ENCODE results near the gene CLDN7. TPM values are rescaled to one million over a fixed set of nuclear protein-coding genes. Genes with fewer than 3 reads are reported as not detected.

The CLDN7 gene
- total RNA-seq, 1 experiment from 2014 or later = 286 TPM

DNA sequence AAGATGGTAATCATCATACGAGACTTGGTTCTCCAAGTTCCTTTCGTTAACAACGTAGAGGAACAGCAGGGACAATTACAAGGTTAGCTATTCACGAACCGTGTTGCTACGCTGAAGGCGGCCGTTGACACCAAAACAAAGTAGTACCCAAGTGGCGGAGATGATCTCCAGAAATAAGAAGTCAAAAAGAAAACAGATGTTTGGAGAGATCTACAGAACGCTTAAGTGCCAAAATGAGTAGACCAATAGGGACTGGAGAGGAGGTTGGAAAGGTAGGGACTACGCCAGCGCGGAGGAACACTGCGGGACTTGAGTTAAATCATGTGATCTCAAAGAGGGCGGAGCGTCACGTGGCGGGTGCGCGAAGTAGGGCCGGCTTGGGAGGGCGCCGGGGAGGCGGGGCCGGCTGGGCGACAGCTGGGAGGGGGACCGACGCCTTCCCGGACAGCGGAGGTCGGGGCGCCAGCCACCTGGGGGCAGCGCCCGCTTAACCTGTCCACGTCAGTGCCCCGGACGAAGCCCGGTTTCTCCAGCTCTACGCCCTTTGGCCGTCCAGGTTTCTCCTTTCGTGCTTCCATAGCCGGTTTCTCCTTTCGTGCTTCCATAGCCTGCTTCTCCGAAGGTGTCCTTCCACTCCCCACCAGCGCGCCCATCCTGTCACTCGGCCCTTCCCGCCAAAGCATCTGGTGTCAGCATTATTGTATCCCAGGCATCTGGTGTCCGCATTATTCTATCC, 19.4 kb downstream of the CLDN7 start:
- ChIA-PET CTCF (interaction anchor here (0.7 to 1.6 kb wide), 2 partner anchors 9 to 22 kb away, joined by 4 to 5 read pairs; partner anchors contain the start of gene CTDNEP1), RAD21 (ENCODE audit: low non-redundant PET in 1 of 2, low total read pairs in 2 of 2, uncharacterized antibody in 2 of 2, unreplicated experiment in 2 of 2) (no interaction called here), POLR2A (interaction anchor here (1.0 to 2.9 kb wide), 9 partner anchors 8 to 71 kb away, joined by 3 to 13 read pairs (median 4); partner anchors contain the start of genes ACADVL, CTDNEP1, DLG4 and DVL2)
- Histone ChIP-seq H4K20me1 (ENCODE audit: insufficient read depth) (no peaks in the 10 kb centered on the region), H3K79me2 (ENCODE audit: insufficient read depth, low read length) (peaks cover 49% of the 10 kb centered on the region), H3K9me3 (ENCODE audit: control insufficient read depth in 1 of 2, insufficient read depth in 1 of 2, low read depth in 1 of 2, low read length in 2 of 2) (no peaks in the 10 kb centered on the region), H3K27me3 (ENCODE audit: insufficient read depth, low read length) (no peaks in the 10 kb centered on the region), H3K27ac (ENCODE audit: low read depth, low read length) (peak overlapping the region; percentile 92), H3K4me1 (ENCODE audit: control insufficient read depth in 1 of 2, insufficient read depth in 2 of 2, low read length in 2 of 2) (peaks cover 17 to 34% of the 10 kb centered on the region in 2 experiments), H3K4me2 (ENCODE audit: low read length) (peak overlapping the region; percentile 79), H3K9me2 (ENCODE audit: insufficient read depth) (no peaks in the 10 kb centered on the region), H2AFZ (ENCODE audit: low read depth, low read length, poor library complexity, severe bottlenecking) (no peak overlapping the region), H3K9ac (ENCODE audit: low read length) (peak overlapping the region; percentile 85), H3K4me3 (replicated peaks in 1 of 2; ENCODE audit: low read depth in 1 of 2, low read length in 2 of 2) (peak overlapping the region; percentile 93 to 97), H3K36me3 (ENCODE audit: control insufficient read depth in 1 of 2, insufficient read depth in 2 of 2, low read length in 2 of 2) (peaks cover 19 to 36% of the 10 kb centered on the region in 2 experiments; a peak in 3 of 4 replicates)
- intact Hi-C loops (cut with micrococcal nuclease) = no loop called here
- peak; percentile 37 for ATAC-seq
- DNase-seq (ENCODE audit: low read depth, low spot score) = peak; percentile 95
- no TSS peak for BruUV-seq (replicated peaks)
- TF ChIP-seq, protein P1, sequence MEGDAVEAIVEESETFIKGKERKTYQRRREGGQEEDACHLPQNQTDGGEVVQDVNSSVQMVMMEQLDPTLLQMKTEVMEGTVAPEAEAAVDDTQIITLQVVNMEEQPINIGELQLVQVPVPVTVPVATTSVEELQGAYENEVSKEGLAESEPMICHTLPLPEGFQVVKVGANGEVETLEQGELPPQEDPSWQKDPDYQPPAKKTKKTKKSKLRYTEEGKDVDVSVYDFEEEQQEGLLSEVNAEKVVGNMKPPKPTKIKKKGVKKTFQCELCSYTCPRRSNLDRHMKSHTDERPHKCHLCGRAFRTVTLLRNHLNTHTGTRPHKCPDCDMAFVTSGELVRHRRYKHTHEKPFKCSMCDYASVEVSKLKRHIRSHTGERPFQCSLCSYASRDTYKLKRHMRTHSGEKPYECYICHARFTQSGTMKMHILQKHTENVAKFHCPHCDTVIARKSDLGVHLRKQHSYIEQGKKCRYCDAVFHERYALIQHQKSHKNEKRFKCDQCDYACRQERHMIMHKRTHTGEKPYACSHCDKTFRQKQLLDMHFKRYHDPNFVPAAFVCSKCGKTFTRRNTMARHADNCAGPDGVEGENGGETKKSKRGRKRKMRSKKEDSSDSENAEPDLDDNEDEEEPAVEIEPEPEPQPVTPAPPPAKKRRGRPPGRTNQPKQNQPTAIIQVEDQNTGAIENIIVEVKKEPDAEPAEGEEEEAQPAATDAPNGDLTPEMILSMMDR (IDR thresholded peaks at IDR 0.05 in 2 of 3, conservative IDR thresholded peaks at IDR 0.05 in 1 of 3; ENCODE audit: borderline replicate concordance in 1 of 3, insufficient read depth in 1 of 3, low read depth in 2 of 3, low read length in 2 of 3) = no peak
- TF ChIP-seq CEBPB (IDR thresholded peaks at IDR 0.05; ENCODE audit: low read depth) (no peak), YY1 (IDR thresholded peaks at IDR 0.05; ENCODE audit: extremely low read depth, insufficient replicate concordance, low read depth, low read length) (no peak), TCF7L2 (IDR thresholded peaks at IDR 0.05; ENCODE audit: borderline replicate concordance, extremely low read depth, insufficient read depth, insufficient read length) (peak; percentile 76), RAD21 (IDR thresholded peaks at IDR 0.05; ENCODE audit: low read depth) (no peak; the same call in 1 of the 2 replicates), POLR2A (IDR thresholded peaks at IDR 0.05; ENCODE audit: borderline replicate concordance, extremely low read depth, insufficient read depth, insufficient read length) (no peak), FOSL1 (IDR thresholded peaks at IDR 0.05; ENCODE audit: low read depth) (peak; percentile 44), POLR2AphosphoS5 (IDR thresholded peaks at IDR 0.05; ENCODE audit: low read depth, low read length) (peak; percentile 90), CBX3 (IDR thresholded peaks at IDR 0.05; ENCODE audit: low read depth) (no peak; the same call in 1 of the 2 replicates), SRF (IDR thresholded peaks at IDR 0.05; ENCODE audit: low read depth) (no peak), ELF1 (IDR thresholded peaks at IDR 0.05; ENCODE audit: borderline replicate concordance, low read depth) (peak; percentile 46; the same call in 1 of the 2 replicates), EGR1 (IDR thresholded peaks at IDR 0.05; ENCODE audit: low read depth) (0 out of 2 replicates have a peak, but pooled peaks have one; percentile 60), ZNF274 (IDR thresholded peaks at IDR 0.05; ENCODE audit: low read depth, low read length) (no peak), JUND (IDR thresholded peaks at IDR 0.05) (peak; percentile 76), ZFX (IDR thresholded peaks at IDR 0.05) (no peak), EZH2 (IDR thresholded peaks at IDR 0.05) (no peak), SIN3A (IDR thresholded peaks at IDR 0.05; ENCODE audit: low read depth) (peak; percentile 96), EZH2phosphoT487 (IDR thresholded peaks at IDR 0.05; ENCODE audit: borderline replicate concordance) (no peak), SP1 (IDR thresholded peaks at IDR 0.05; ENCODE audit: low read depth) (peak; percentile 84)
- TF ChIP-seq, protein P2, sequence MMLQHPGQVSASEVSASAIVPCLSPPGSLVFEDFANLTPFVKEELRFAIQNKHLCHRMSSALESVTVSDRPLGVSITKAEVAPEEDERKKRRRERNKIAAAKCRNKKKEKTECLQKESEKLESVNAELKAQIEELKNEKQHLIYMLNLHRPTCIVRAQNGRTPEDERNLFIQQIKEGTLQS (IDR thresholded peaks at IDR 0.05) = no peak
- TF ChIP-seq, protein P3, sequence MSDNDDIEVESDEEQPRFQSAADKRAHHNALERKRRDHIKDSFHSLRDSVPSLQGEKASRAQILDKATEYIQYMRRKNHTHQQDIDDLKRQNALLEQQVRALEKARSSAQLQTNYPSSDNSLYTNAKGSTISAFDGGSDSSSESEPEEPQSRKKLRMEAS (IDR thresholded peaks at IDR 0.05) = peak; percentile 93
- TF ChIP-seq, protein P4, sequence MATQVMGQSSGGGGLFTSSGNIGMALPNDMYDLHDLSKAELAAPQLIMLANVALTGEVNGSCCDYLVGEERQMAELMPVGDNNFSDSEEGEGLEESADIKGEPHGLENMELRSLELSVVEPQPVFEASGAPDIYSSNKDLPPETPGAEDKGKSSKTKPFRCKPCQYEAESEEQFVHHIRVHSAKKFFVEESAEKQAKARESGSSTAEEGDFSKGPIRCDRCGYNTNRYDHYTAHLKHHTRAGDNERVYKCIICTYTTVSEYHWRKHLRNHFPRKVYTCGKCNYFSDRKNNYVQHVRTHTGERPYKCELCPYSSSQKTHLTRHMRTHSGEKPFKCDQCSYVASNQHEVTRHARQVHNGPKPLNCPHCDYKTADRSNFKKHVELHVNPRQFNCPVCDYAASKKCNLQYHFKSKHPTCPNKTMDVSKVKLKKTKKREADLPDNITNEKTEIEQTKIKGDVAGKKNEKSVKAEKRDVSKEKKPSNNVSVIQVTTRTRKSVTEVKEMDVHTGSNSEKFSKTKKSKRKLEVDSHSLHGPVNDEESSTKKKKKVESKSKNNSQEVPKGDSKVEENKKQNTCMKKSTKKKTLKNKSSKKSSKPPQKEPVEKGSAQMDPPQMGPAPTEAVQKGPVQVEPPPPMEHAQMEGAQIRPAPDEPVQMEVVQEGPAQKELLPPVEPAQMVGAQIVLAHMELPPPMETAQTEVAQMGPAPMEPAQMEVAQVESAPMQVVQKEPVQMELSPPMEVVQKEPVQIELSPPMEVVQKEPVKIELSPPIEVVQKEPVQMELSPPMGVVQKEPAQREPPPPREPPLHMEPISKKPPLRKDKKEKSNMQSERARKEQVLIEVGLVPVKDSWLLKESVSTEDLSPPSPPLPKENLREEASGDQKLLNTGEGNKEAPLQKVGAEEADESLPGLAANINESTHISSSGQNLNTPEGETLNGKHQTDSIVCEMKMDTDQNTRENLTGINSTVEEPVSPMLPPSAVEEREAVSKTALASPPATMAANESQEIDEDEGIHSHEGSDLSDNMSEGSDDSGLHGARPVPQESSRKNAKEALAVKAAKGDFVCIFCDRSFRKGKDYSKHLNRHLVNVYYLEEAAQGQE (IDR thresholded peaks at IDR 0.05; ENCODE audit: low read depth) = no peak

Data from HCT116 (cell line).